Stimulated activated CD4-positive, alpha-beta T cell treated with anti-CD3 and anti-CD28 coated beads, Interleukin-2, amount 100 ng/mL, for 48 hours (primary cell): ENCODE measurements around the gene TIMM8A.
"Not testable (repeated sequence)": the region's sequence is repeated elsewhere in the genome, so short reads cannot be mapped to it uniquely, and the experiment has no call there.

ENCODE experiments used
- DNase-seq, 2 donors: peaks; one replicate each; pipeline ENCODE4 v3.0.0-alpha.2; 2020

Gene TIMM8A

GRCh38 chrX:101357166-101357795 lies 8.7 kb upstream of the TIMM8A start:
- no peak for DNase-seq

- no peak for DNase-seq
Measured at GRCh38 chrX:101349193-101349562, 636 bp upstream of the TIMM8A start.

GRCh38 chrX:101347859-101348451 lies 587 bp downstream of the TIMM8A start:
- DNase-seq = peak in 1 of 2 donors; percentile 0

GRCh38 chrX:101337776-101338271 lies 10.7 kb downstream of the TIMM8A start:
- no peak for DNase-seq

GRCh38 chrX:101334310-101334709 lies 14.2 kb downstream of the TIMM8A start:
- not testable (repeated sequence) for DNase-seq

- not testable (repeated sequence) for DNase-seq
Measured at GRCh38 chrX:101326600-101326999, 21.9 kb downstream of the TIMM8A start.

GRCh38 chrX:101303790-101304189 lies 44.8 kb downstream of the TIMM8A start:
- DNase-seq = no peak
